Stimulated activated CD4-positive, alpha-beta T cell treated with anti-CD3 and anti-CD28 coated beads, TNF-alpha, amount 100 ng/mL, for 4 hours (primary cell): ENCODE measurements around the gene BIRC7.

Source experiments
- DNase-seq, 3 experiments: peaks; one replicate each; pipeline ENCODE4 v3.0.0-alpha.2; 2020; ENCODE audit warnings: low read depth in 3 of 3

The BIRC7 gene

GRCh38 chr20:63265891-63266515 lies 30.3 kb downstream of the BIRC7 start:
- DNase-seq: no peak

- no peak for DNase-seq
These were observed 32.0 kb downstream of the BIRC7 start for GRCh38 chr20:63267691-63268090.

DNA sequence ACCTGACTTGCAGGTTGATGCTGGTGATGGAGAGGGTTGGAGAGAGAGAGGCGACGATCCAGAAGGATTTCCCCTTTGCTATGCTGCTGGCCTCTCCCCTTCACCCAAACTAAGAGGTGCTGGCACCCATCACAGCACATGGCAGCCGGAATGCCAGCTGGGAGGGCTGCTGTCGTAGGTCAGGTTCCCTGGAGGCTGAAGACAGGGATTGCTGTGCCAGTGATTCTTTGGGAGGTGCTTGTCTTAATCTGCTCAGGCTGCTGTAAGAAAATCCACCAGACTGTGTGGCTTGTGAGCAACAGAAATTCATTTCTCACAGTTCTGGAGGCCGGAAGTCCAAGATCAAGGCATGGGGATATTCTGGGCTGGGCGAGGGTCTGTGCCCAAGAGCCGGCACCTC lies 32.6 kb downstream of the BIRC7 start:
- DNase-seq: no peak

DNA sequence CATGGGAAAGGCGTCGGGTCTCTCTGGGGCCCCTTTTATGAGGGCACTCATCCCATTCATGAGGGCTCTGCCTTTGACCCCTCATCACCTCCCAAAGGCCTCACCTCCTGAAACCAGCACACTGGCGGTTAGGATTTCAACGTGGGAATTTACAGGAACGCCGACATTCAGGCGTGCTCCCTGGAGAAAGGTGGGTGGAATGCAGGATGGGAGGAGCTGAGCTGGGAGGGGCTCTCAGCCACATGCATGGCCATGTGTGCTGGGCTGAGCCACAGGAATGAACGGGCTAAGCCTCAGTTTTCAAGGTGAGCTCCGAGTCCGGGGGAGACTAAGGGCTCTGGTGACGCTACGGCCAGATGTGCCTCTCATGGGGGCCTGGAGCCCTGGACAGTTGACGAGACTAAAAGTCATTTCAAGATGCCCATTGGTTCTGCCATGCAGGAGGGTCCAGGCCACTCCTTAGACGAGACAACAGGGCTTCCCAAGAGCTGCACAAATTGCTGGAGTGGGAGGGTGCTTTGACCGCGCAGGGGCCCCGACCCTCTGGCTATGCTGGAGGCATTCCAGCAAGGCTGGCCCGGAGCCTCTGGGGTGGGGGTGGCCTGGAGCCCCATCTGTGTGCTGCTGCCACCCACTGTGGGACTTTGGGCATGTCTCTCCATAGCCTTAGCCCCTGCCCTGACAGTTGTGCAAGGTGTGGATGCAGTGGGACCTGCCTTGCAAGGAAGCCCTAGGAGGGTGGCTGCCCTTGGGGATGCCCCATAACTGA lies 33.1 kb downstream of the BIRC7 start:
- no peak for DNase-seq

GRCh38 chr20:63269724-63270123 lies 34.0 kb downstream of the BIRC7 start:
- DNase-seq: no peak

DNA sequence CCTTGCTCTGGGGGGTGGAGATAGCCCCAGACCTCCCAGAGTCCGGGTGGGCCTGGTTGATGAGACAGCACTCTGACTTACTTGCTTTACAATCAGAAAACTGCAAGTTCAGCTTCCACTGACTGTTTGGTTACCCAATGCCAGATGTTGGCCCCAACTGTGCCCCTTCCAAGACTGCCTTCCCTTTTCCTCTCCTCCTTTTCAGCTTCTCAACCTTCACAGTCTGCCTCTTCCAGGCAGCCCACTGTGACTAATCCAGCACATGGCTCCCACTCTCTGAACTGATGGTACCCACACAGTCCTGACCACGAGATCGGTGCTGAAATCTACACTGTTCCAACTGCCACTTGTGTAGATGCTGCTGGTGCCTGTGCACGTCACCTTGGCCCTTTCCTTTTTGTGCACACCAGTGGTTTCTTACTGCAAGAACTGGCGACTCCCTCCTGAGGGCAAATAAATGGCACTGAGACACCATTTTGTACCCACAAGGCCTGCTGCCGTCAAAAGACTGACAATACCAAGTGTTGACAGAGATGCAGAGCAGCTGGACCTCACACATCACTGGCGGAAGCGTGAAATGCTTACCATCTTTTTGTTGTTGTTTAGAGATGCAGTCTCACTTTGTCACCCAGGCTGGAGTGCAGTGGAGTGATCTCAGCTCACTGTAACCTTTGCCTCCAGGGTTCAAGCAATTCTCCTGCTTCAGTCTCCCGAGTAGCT lies 35.1 kb downstream of the BIRC7 start:
- no peak for DNase-seq

DNA sequence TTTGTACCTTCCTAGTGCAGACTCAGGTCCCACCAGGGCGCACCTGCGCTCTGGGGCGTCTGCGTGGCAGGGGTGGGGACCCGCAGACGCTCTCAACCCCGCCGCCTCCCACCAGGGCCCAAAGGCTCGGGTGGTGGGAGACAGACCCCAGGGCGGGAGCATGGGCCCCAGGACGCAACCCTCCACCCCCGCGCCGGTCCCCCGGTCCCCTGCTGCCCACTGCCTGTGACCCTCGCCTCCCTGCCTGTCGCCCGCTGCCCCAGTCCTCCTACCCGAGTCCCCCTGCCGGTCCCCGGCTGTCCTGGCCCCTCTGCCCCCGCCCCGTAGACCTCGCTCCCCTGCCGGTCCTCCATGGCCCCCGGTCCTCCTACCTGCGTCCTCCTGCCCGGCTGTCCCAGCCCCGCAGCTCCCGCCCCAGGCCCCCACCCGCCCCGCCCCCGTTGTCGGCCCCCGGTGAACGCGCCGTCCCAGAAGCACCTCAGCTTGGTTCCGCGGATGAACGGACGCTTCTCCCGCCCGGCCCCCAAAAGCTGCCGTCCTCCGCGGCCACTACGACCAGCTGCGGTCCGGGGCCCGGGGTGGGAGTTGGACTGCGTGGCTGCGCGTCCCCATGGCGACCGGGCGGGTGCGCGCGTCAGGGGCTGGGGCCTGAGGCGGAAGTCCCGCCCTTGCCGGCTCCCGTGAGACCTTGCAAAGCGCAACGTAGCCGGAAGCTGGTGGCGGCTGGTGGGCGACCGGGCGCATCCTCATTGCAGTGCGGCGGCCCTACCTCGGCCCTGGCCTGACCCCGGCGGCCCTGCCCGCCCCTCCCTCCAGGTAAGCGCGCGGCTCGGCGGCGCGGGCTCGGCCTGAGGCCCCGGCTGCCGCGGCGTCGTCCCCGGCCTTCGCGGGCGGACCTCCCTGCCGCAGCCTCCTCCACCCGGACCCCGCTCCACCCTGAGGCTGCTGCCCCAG lies 36.7 kb downstream of the BIRC7 start, which contains the start of gene ARFGAP1:
Gene ARFGAP1 (plus strand): TSS at position 709 of the 954 bp plus-strand sequence. CDS start 2,768 bp downstream, outside the sequence.
- peak; percentile 76 to 87 (median 78) for DNase-seq

DNA sequence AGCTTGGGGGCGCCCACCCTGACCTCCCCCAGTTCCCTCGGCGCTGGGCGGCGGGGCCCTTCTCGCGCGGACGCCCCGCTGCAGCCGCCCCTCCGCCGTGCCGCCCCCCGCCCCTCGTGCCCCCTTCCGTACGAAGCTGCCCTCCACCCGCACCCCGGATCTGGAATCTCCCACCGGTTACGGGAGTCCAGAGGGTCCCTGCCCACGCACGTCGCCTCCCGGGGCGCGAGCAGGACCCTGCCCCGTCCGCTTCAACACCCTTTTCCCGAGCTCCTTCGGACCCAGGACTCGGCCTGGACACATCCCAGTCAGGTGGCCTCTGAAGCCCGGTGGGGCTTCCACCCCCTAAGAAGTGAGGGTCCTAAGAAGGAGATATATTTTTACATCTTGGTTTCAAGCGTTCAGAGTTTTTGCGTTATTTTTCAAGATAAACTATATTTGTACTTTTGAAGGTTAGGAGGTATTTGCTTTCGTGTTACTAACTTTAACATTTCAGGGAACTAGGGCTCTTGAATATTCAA lies 37.4 kb downstream of the BIRC7 start:
- no peak for DNase-seq

- DNase-seq: no peak
These were observed 38.1 kb downstream of the BIRC7 start for GRCh38 chr20:63273635-63274380.

- DNase-seq: no peak
These were observed 38.9 kb downstream of the BIRC7 start for GRCh38 chr20:63274381-63275228.

- no peak for DNase-seq
These were observed 40.1 kb downstream of the BIRC7 start for GRCh38 chr20:63275825-63276224.

DNA sequence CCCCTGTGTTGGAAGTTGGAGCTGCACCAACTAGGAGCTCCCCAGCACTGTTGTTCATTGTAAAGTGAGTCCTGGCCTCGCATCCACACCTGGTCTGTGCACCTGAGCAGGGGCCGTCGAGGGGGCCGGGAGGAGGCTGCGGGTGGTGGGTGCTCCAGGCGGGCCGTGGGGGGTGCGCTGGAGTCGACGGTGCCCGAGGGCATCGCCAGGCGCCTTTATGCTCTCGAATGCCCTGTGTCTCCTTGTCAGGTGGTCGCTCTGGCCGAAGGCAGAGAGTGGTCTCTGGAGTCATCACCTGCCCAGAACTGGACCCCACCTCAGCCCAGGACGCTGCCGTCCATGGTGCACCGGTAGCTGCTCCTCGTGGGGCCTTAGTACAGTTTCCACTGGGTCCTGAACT lies 41.3 kb downstream of the BIRC7 start:
- no peak for DNase-seq

- DNase-seq: no peak
These were observed 42.0 kb downstream of the BIRC7 start for GRCh38 chr20:63277466-63278272.

DNA sequence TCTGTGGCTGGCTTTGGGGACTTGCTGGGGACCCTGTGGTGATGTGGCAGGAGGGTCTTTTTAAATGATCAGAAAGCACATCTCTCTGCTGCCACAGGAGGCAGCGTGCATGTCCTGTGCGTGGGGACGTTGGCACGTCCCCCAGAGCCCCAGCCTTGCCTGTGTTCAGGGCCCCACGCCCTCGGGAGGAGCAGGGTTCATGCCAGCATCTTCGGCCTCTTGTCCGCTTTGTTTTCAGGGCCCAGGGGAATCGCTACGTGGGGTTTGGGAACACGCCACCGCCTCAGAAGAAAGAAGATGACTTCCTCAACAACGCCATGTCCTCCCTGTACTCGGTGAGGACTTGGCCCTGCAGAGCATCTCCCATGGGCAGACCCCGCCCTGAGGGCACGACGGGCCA lies 43.0 kb downstream of the BIRC7 start:
- DNase-seq: no peak

DNA sequence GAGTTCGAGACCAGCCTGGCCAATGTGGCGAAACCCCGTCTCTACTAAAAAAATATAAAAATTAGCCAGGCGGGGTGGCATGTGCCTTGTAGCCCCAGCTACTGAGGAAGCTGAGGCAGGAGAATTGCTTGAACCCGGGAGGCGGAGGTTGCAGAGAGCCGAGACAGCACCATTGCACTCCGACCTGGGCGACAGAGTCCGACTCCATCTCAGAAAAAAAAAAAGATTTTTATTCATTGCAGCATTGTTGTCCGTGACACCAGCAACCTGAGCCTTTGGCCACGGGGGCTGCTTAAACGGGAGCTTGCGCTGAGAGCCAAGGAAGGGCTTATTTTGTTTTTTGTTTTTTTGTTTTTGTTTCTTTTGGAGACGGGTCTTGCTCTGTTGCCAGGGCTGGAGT lies 44.2 kb downstream of the BIRC7 start:
- no peak for DNase-seq

- DNase-seq: no peak
These were observed 44.7 kb downstream of the BIRC7 start for GRCh38 chr20:63280371-63280770.

GRCh38 chr20:63280929-63281545 lies 45.3 kb downstream of the BIRC7 start:
- no peak for DNase-seq
